HepG2 (cell line): ENCODE results near the gene HELB. TPM values are rescaled to one million over a fixed set of nuclear protein-coding genes. Genes with fewer than 3 reads are reported as not detected.

Source experiments
- ATAD3A ChIP-seq: sonication (generic); formaldehyde crosslinking; IDR thresholded peaks from 2 replicates; pipeline ENCODE4 v1.4.0; 2020; ENCODE audit warnings: missing genetic modification reagents
- ATF7-NPFF ChIP-seq: sonication (generic); formaldehyde crosslinking; IDR thresholded peaks from 2 replicates; pipeline ENCODE4 v1.8.1; 2023; ENCODE audit warnings: mild to moderate bottlenecking, low read depth, missing genetic modification reagents, moderate library complexity
- CHD4 ChIP-seq: fragments of 200-600 bp; sonication (generic); IDR thresholded peaks from 2 replicates; pipeline ENCODE4 v1.7.0; 2017; ENCODE audit warnings: mild to moderate bottlenecking, low read length, borderline replicate concordance
- CREM ChIP-seq, 2 experiments: sonication (generic) in 1 of 2; formaldehyde crosslinking in 1 of 2; IDR thresholded peaks; 2 replicates each; pipeline versions ENCODE4 v1.4.0 to v1.6.1; 2016 to 2020; ENCODE audit warnings: antibody characterized with exemption in 1 of 2, mild to moderate bottlenecking in 1 of 2, missing genetic modification reagents in 1 of 2
- ELF4 ChIP-seq: sonication (generic); formaldehyde crosslinking; IDR thresholded peaks from 2 replicates; pipeline ENCODE4 v1.5.0; 2020; ENCODE audit warnings: missing genetic modification reagents, mild to moderate bottlenecking, moderate library complexity, borderline replicate concordance
- FOXO1 ChIP-seq: sonication (generic); formaldehyde crosslinking; IDR thresholded peaks from 2 replicates; pipeline ENCODE4 v1.4.0; 2020; ENCODE audit warnings: missing genetic modification reagents
- GATAD1 ChIP-seq: IDR thresholded peaks from 2 replicates; pipeline ENCODE4 v1.6.1; 2016; ENCODE audit warnings: missing genetic modification reagents, missing compliant biosample characterization
- GLI4 ChIP-seq: sonication (generic); formaldehyde crosslinking; IDR thresholded peaks from 2 replicates; pipeline ENCODE4 v1.5.1; 2020; ENCODE audit warnings: missing genetic modification reagents, mild to moderate bottlenecking, moderate library complexity, borderline replicate concordance
- JUN ChIP-seq: sonication (generic); formaldehyde crosslinking; IDR thresholded peaks from 2 replicates; pipeline ENCODE4 v1.4.0; 2020; ENCODE audit warnings: mild to moderate bottlenecking, missing genetic modification reagents
- JUNB ChIP-seq: sonication (generic); formaldehyde crosslinking; IDR thresholded peaks from 2 replicates; pipeline ENCODE4 v1.8.0; 2022; ENCODE audit warnings: missing genetic modification reagents, mild to moderate bottlenecking, borderline replicate concordance
- KDM4B ChIP-seq: sonication (generic); formaldehyde crosslinking; IDR thresholded peaks from 2 replicates; pipeline ENCODE4 v1.4.0; 2020; ENCODE audit warnings: missing genetic modification reagents
- KDM5B ChIP-seq: sonication (generic); formaldehyde crosslinking; IDR thresholded peaks from 2 replicates; pipeline ENCODE4 v1.4.0; 2020; ENCODE audit warnings: missing genetic modification reagents, mild to moderate bottlenecking, borderline replicate concordance
- KLF16 ChIP-seq, 2 experiments: sonication (generic) in 1 of 2; formaldehyde crosslinking in 1 of 2; IDR thresholded peaks; 2 replicates each; pipeline versions ENCODE4 v1.6.1 to v1.8.0; 2016 to 2023; ENCODE audit warnings: missing genetic modification reagents in 2 of 2, missing compliant biosample characterization in 1 of 2
- NFE2L1 ChIP-seq: sonication (generic); formaldehyde crosslinking; IDR thresholded peaks from 2 replicates; pipeline ENCODE4 v1.4.0; 2020; ENCODE audit warnings: missing genetic modification reagents, mild to moderate bottlenecking, borderline replicate concordance
- NFYC ChIP-seq: IDR thresholded peaks from 2 replicates; pipeline ENCODE4 v1.6.1; 2016; ENCODE audit warnings: missing genetic modification reagents, missing compliant biosample characterization
- NR3C1 ChIP-seq: sonication (generic); formaldehyde crosslinking; IDR thresholded peaks from 2 replicates; pipeline ENCODE4 v1.4.0; 2020; ENCODE audit warnings: missing genetic modification reagents
- POLR2A ChIP-seq, 2 experiments: IDR thresholded peaks; 2 replicates each; pipeline ENCODE4 v1.6.1; 2011; ENCODE audit warnings: low read depth in 2 of 2, low read length in 2 of 2, mild to moderate bottlenecking in 1 of 2, moderate library complexity in 1 of 2; ENCODE audit not compliant: insufficient read depth in 1 of 2
- POLR2G ChIP-seq: fragments of 200-400 bp; formaldehyde crosslinking; IDR thresholded peaks from 2 replicates; pipeline ENCODE4 v1.6.1; 2018; ENCODE audit warnings: mild to moderate bottlenecking, low read depth, low read length, moderate library complexity
- REPIN1 ChIP-seq: sonication (generic); formaldehyde crosslinking; IDR thresholded peaks from 2 replicates; pipeline ENCODE4 v1.8.0; 2022; ENCODE audit warnings: missing genetic modification reagents, low read depth, mild to moderate bottlenecking, borderline replicate concordance
- SAP130 ChIP-seq: IDR thresholded peaks from 2 replicates; pipeline ENCODE4 v1.6.1; 2016; ENCODE audit warnings: low read depth
- SKI ChIP-seq: fragments of 450-650 bp; IDR thresholded peaks from one replicate; pipeline ENCODE4 v1.6.1; 2018; ENCODE audit warnings: mild to moderate bottlenecking; ENCODE audit not compliant: partially characterized antibody
- SNAI1 ChIP-seq: sonication (generic); formaldehyde crosslinking; IDR thresholded peaks from 2 replicates; pipeline ENCODE4 v1.5.0; 2020; ENCODE audit warnings: mild to moderate bottlenecking, missing genetic modification reagents, borderline replicate concordance
- SPEN ChIP-seq: sonication (generic); formaldehyde crosslinking; IDR thresholded peaks from 2 replicates; pipeline ENCODE4 v1.5.1; 2020; ENCODE audit warnings: low read depth, mild to moderate bottlenecking, missing genetic modification reagents
- ZNF101 ChIP-seq: sonication (generic); formaldehyde crosslinking; IDR thresholded peaks from 2 replicates; pipeline ENCODE4 v1.4.0; 2020; ENCODE audit warnings: mild to moderate bottlenecking, low read depth, missing genetic modification reagents, borderline replicate concordance
- ZNF329 ChIP-seq: sonication (generic); formaldehyde crosslinking; IDR thresholded peaks from 2 replicates; pipeline ENCODE4 v1.9.0; 2021; ENCODE audit warnings: low read depth, mild to moderate bottlenecking, missing genetic modification reagents
- ZNF44 ChIP-seq: sonication (generic); formaldehyde crosslinking; IDR thresholded peaks from 2 replicates; pipeline ENCODE4 v1.5.1; 2020; ENCODE audit warnings: mild to moderate bottlenecking, missing genetic modification reagents
- ZNF615 ChIP-seq: sonication (generic); formaldehyde crosslinking; IDR thresholded peaks from 2 replicates; pipeline ENCODE4 v1.5.0; 2020; ENCODE audit warnings: mild to moderate bottlenecking, missing genetic modification reagents, borderline replicate concordance
- ZNF672 ChIP-seq: sonication (generic); formaldehyde crosslinking; IDR thresholded peaks from 2 replicates; pipeline ENCODE4 v1.8.1; 2022; ENCODE audit warnings: missing genetic modification reagents
- ZNF83 ChIP-seq: sonication (generic); formaldehyde crosslinking; IDR thresholded peaks from 2 replicates; pipeline ENCODE4 v1.4.0; 2020; ENCODE audit warnings: missing genetic modification reagents, mild to moderate bottlenecking, borderline replicate concordance
- ZNF841 ChIP-seq: sonication (generic); formaldehyde crosslinking; IDR thresholded peaks from 2 replicates; pipeline ENCODE4 v1.8.1; 2023; ENCODE audit warnings: missing genetic modification reagents, borderline replicate concordance
- polyA plus RNA-seq, 8 experiments: library from polyadenylated mRNA; depleted of rRNA in 3 of 8; stranded (reverse) in 7 of 8; unstranded in 1 of 8; fragments of >200 nt; fragmentation: Illumina TruSeq in 4 of 8; extraction: Trizol in 4 of 8; gene quantifications; 2 replicates each; pipeline versions ENCODE4 v1.2.1 to v1.2.3, GENCODE V29; 2011 to 2016; ENCODE audit warnings: low read depth in 4 of 8, missing spikeins in 1 of 8, mixed read lengths in 1 of 8; ENCODE audit not compliant: insufficient read depth in 1 of 8
- total RNA-seq, 5 experiments: library from RNA; depleted of rRNA; stranded (reverse); fragments of >200 nt; fragmentation: Illumina TruSeq; extraction: Trizol; gene quantifications; 2 replicates each; pipeline ENCODE4 v1.2.3, GENCODE V29; 2016; ENCODE audit warnings: low read depth in 1 of 5
- TF ChIP-seq, protein P1 (sequence below): sonication (generic); formaldehyde crosslinking; IDR thresholded peaks from 2 replicates; pipeline ENCODE4 v1.4.0; 2020; ENCODE audit warnings: missing genetic modification reagents, borderline replicate concordance

HELB gene
- total and polyA plus RNA-seq, 2 of the 13 experiments (the other 11 are each of a cell fraction or from before 2014, with no cell fraction given) = 1.7 to 3.7 TPM

DNA sequence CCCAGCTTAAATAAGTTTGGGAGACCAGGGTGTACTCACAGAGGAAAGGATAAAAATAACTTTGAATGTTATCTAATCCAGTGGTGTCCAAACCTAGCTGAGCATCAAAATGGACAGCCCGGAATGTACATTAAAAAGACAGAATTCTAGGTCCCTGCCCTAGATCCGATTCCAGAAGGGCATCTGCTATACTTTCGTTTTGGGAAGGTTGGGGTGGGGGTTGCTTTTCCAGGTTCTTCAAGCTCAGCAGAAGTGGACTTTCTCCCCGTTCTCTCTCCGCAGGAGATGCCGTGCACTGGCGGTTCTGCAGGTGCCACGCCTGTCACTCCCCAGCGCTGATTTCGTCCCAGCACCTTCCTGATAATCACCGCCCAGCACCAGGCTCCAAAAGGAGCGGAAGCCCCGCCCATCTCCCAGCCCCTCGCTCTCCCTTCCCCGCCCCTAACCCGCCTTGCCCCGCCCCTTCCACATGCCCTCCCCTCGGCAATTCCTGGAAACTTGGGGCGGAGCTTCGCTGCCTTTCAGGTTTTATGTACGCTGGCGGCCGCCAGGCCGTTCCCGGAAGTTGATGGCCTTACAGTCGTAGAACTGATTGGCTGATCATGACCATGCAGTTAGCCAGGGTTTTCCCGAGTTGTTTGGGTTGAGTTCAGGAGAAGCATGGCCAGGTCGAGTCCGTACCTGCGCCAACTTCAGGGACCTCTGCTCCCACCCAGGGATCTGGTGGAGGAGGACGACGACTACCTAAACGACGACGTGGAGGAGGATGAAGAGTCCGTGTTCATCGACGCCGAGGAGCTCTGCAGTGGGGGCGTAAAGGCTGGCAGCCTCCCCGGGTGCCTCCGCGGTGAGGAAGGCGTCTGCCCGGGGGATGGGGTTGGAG lies at the start of gene HELB (continued):
- peak; percentile 65; the same call in 1 of the 2 replicates for TF ChIP-seq NFYC
- TF ChIP-seq ATF7-NPFF (CRISPR knock-in tag) = peak; percentile 62; the same call in 1 of the 2 replicates
- no peak for TF ChIP-seq ZNF841 (CRISPR knock-in tag)
- no peak for TF ChIP-seq NFE2L1 (CRISPR knock-in tag)
- TF ChIP-seq ELF4 = peak; percentile 78
- TF ChIP-seq CHD4 = no peak
- TF ChIP-seq ZNF615 (CRISPR knock-in tag) = no peak
- TF ChIP-seq POLR2A (IDR thresholded peaks at IDR 0.05; ENCODE audit: insufficient read depth in 1 of 2, low read depth in 2 of 2, low read length in 2 of 2) = peak; percentile 86 to 88
- TF ChIP-seq KDM4B (CRISPR knock-in tag) = no peak
- no peak for TF ChIP-seq ZNF672
- TF ChIP-seq JUN (CRISPR knock-in tag) = no peak
- no peak for TF ChIP-seq SNAI1 (CRISPR knock-in tag)
- TF ChIP-seq POLR2G = peak; percentile 87
- peak; percentile 68 for TF ChIP-seq GATAD1
- peak; percentile 92; the same call in 1 of the 2 replicates for TF ChIP-seq KDM5B (CRISPR knock-in tag)
- 0 out of 2 replicates have a peak, but pooled peaks have one; percentile 16 for TF ChIP-seq REPIN1 (CRISPR knock-in tag)
- no peak for TF ChIP-seq JUNB
- no peak for TF ChIP-seq ZNF44 (CRISPR knock-in tag)
- TF ChIP-seq SKI = no peak
- TF ChIP-seq ZNF329 (CRISPR knock-in tag) = no peak; the same call in 1 of the 2 replicates
- TF ChIP-seq NR3C1 (CRISPR knock-in tag) = no peak
- no peak for TF ChIP-seq ZNF101
- peak; percentile 20; the same call in 1 of the 2 replicates for TF ChIP-seq ZNF83 (CRISPR knock-in tag)
- TF ChIP-seq SAP130 (CRISPR knock-in tag) = peak; percentile 85
- TF ChIP-seq, protein P1, sequence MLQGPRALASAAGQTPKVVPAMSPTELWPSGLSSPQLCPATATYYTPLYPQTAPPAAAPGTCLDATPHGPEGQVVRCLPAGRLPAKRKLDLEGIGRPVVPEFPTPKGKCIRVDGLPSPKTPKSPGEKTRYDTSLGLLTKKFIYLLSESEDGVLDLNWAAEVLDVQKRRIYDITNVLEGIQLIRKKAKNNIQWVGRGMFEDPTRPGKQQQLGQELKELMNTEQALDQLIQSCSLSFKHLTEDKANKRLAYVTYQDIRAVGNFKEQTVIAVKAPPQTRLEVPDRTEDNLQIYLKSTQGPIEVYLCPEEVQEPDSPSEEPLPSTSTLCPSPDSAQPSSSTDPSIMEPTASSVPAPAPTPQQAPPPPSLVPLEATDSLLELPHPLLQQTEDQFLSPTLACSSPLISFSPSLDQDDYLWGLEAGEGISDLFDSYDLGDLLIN (CRISPR knock-in tag) = no peak
- peak; percentile 14; the same call in 1 of the 2 replicates for TF ChIP-seq GLI4 (CRISPR knock-in tag)
- no peak for TF ChIP-seq ATAD3A
- no peak; a peak in 1 of 4 replicates for TF ChIP-seq KLF16 (CRISPR knock-in tag; IDR thresholded peaks at IDR 0.05)
- peak; percentile 52; the same call in 1 of the 2 replicates for TF ChIP-seq CREM (IDR thresholded peaks at IDR 0.05)
- TF ChIP-seq CREM (CRISPR knock-in tag; IDR thresholded peaks at IDR 0.05) = no peak
- no peak for TF ChIP-seq SPEN (CRISPR knock-in tag)
- peak; percentile 50; the same call in 1 of the 2 replicates for TF ChIP-seq FOXO1 (CRISPR knock-in tag)
